Activated CD8-positive, alpha-beta T cell treated with anti-CD3 and anti-CD28 coated beads for 36 hours (primary cell): ENCODE measurements around the gene PCDH9. TPM values are rescaled to one million over a fixed set of nuclear protein-coding genes. Genes with fewer than 3 reads are reported as not detected.

ENCODE experiments used
- ATAC-seq: fragments of 200-7000 bp; cut with Tn5 transposase; one replicate; pipeline ENCODE4 v1.10.0; 2021; ENCODE audit warnings: mild to moderate bottlenecking, moderate library complexity
- CTCF ChIA-PET: fragments of 350-600 bp; sonication (Branson Sonifier 250); formaldehyde crosslinking; loops from one replicate; lab custom pipeline; 2021; ENCODE audit warnings: antibody characterized with exemption; lab: Charles Lee
- POLR2A ChIA-PET: fragments of 350-600 bp; sonication (Branson Sonifier 250); formaldehyde crosslinking; loops from one replicate; lab custom pipeline; 2021; ENCODE audit warnings: antibody characterized with exemption; lab: Charles Lee
- DNase-seq: peaks from one replicate; pipeline ENCODE4 v3.0.0-alpha.2; 2020
- H3K27ac Mint-ChIP-seq: one replicate; pipeline ENCODE4 v1.8.0; 2021; ENCODE audit warnings: mild to moderate bottlenecking, mixed read lengths
- H3K27me3 Mint-ChIP-seq: one replicate; pipeline ENCODE4 v1.8.0; 2021; ENCODE audit warnings: mixed read lengths
- H3K36me3 Mint-ChIP-seq: one replicate; pipeline ENCODE4 v1.8.0; 2021; ENCODE audit warnings: low read depth, mixed read lengths
- H3K4me1 Mint-ChIP-seq: one replicate; pipeline ENCODE4 v1.8.0; 2021; ENCODE audit warnings: low read depth, mixed read lengths
- H3K4me3 Mint-ChIP-seq: one replicate; pipeline ENCODE4 v1.8.0; 2021; ENCODE audit warnings: mild to moderate bottlenecking, moderate library complexity, mixed read lengths
- H3K9me3 Mint-ChIP-seq: one replicate; pipeline ENCODE4 v1.8.0; 2021; ENCODE audit warnings: mixed read lengths
- intact Hi-C: fragments of 100-400 bp; cut with micrococcal nuclease; formaldehyde crosslinking; loops from one replicate; pipeline ENCODE4 v1.10.0; 2022
- total RNA-seq, 2 experiments: library from RNA; stranded (reverse); gene quantifications; one replicate each; pipeline ENCODE4 v1.2.3, GENCODE V29; 2021
- TF ChIP-seq, protein P1 (sequence below): fragments of 200-600 bp; IDR thresholded peaks from one replicate; pipeline ENCODE4 v1.8.0; 2022; ENCODE audit warnings: antibody characterized with exemption, mild to moderate bottlenecking

Gene PCDH9
- total RNA-seq, 2 experiments from 2014 or later = 0.04 to 0.14 TPM

DNA sequence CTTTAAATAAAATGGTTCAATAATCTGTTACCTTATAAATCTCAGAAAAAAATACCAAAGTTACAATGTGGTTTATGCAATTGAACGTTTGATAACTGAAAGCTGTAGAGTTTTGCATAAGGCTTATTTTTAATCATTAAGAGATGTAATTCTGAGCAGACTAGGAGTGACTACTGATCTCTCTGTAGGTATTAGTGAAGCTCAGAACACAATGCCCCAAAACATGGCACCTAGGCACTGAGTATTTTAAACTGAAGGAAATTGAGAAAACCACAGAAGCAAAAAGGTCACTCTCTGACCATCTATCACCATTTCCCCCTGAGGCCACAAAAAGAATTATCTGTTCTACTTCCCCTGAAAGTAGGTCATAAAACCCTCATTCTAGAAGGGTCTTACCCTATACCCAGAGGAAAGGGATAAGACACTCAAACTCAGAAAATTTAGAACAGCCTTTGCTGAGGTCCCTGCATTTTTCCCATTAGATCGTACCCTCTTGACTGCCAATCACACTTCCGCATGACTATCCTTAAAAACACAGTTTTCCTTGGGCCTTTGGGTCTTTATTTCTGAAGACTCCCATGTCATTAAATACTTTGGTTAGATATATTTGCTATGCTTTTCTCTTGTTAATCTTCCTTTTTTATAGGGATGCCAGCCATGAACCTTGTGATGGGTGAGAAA lies 158.1 kb downstream of the PCDH9 start:
- intact Hi-C loops = no loop called here
- Mint-ChIP-seq H3K9me3 (no peaks in the 10 kb centered on the region), H3K36me3 (no peaks in the 10 kb centered on the region), H3K27ac (no peak overlapping the region), H3K27me3 (no peaks in the 10 kb centered on the region), H3K4me1 (no peaks in the 10 kb centered on the region), H3K4me3 (no peak overlapping the region)
- ATAC-seq (no peak), DNase-seq (no peak)
- CTCF ChIA-PET = no interaction called here
- TF ChIP-seq, protein P1, sequence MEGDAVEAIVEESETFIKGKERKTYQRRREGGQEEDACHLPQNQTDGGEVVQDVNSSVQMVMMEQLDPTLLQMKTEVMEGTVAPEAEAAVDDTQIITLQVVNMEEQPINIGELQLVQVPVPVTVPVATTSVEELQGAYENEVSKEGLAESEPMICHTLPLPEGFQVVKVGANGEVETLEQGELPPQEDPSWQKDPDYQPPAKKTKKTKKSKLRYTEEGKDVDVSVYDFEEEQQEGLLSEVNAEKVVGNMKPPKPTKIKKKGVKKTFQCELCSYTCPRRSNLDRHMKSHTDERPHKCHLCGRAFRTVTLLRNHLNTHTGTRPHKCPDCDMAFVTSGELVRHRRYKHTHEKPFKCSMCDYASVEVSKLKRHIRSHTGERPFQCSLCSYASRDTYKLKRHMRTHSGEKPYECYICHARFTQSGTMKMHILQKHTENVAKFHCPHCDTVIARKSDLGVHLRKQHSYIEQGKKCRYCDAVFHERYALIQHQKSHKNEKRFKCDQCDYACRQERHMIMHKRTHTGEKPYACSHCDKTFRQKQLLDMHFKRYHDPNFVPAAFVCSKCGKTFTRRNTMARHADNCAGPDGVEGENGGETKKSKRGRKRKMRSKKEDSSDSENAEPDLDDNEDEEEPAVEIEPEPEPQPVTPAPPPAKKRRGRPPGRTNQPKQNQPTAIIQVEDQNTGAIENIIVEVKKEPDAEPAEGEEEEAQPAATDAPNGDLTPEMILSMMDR = no peak
- POLR2A ChIA-PET = no interaction called here

DNA sequence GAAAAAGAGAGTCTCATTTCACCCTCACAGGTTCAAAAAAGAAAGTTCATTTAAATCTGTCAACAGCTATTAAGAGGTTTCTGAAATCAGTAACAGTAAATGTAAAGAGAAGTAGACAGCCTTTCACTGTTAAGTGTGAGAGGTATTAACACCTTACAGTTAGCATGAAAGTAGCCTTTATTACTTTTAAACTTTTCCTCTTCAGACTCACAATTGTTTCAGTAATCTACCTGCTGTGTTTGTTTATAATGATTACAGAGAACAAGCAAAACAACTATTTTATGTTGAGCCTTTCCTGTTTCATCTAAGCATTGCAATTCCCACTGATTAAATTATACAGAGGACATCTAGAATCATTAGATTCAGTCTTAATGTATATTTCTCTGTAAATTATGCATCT lies 159.8 kb downstream of the PCDH9 start:
- H3K27ac Mint-ChIP-seq = no peak overlapping the region
- H3K36me3 Mint-ChIP-seq = no peaks in the 10 kb centered on the region
- TF ChIP-seq, protein P1 = no peak
- POLR2A ChIA-PET = no interaction called here
- no peaks in the 10 kb centered on the region for H3K4me1 Mint-ChIP-seq
- DNase-seq (no peak), ATAC-seq (no peak)
- CTCF ChIA-PET = no interaction called here
- no peaks in the 10 kb centered on the region for H3K9me3 Mint-ChIP-seq
- intact Hi-C loops = no loop called here
- H3K4me3 Mint-ChIP-seq = no peak overlapping the region
- no peaks in the 10 kb centered on the region for H3K27me3 Mint-ChIP-seq

DNA sequence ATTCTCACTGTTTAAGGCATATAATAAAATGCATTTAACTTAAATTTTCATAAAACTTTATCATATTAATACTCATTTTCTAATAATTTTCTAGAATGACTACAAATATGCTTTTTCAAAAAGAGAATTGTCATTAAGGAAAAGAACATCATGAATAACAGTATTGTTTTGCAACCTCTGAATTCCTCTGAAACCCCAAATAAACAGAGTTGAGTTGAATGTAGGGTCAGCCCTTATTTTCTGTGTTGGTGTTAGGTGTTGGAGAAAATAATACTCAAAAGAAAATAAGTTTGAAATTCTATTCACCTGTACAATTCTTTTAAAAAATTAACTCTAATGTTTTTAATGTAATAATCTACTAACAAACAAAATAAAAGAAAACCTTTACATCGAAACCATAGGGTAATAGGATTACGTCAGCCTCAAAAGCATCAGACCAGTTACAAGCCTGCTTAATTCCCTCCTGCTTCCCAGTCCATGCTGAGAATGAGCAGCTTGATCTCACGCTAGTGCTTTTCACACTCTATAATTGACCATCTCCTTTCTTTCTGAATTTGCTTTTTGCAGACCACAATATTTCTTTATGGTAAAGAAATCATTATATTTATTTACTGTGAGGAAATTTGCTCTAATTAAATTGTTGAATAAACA lies 160.9 kb downstream of the PCDH9 start:
- POLR2A ChIA-PET = no interaction called here
- TF ChIP-seq, protein P1 = no peak
- CTCF ChIA-PET = no interaction called here
- ATAC-seq = no peak
- no peak for DNase-seq
- no peaks in the 10 kb centered on the region for H3K4me1 Mint-ChIP-seq
- H3K27me3 Mint-ChIP-seq = no peaks in the 10 kb centered on the region
- no peak overlapping the region for H3K27ac Mint-ChIP-seq
- no peaks in the 10 kb centered on the region for H3K36me3 Mint-ChIP-seq
- no peak overlapping the region for H3K4me3 Mint-ChIP-seq
- intact Hi-C loops = no loop called here
- no peaks in the 10 kb centered on the region for H3K9me3 Mint-ChIP-seq

DNA sequence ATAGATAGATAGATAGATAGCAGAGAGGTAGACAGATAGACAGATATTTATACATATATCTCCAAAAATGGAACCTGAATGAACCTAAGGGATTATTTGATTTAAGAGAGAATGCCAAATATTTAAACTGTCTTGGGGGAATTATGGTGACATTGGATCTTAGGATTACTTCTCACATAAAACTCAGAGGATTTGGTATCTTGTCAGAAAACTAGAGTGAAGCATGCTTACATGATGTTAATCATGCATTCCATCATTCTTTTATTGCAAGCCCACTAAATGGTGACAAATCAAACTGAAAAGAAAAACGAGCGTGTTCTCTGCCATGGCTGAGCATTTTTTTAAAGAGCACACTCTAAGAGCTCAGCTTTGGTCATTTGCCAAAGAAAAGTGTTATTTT lies 165.2 kb downstream of the PCDH9 start:
- TF ChIP-seq, protein P1 = no peak
- intact Hi-C loops = no loop called here
- Mint-ChIP-seq H3K27ac (no peak overlapping the region), H3K9me3 (no peaks in the 10 kb centered on the region), H3K4me3 (no peak overlapping the region), H3K36me3 (no peaks in the 10 kb centered on the region), H3K27me3 (no peaks in the 10 kb centered on the region), H3K4me1 (no peaks in the 10 kb centered on the region)
- no peak for DNase-seq
- POLR2A ChIA-PET = no interaction called here
- ATAC-seq = no peak
- CTCF ChIA-PET = no interaction called here

DNA sequence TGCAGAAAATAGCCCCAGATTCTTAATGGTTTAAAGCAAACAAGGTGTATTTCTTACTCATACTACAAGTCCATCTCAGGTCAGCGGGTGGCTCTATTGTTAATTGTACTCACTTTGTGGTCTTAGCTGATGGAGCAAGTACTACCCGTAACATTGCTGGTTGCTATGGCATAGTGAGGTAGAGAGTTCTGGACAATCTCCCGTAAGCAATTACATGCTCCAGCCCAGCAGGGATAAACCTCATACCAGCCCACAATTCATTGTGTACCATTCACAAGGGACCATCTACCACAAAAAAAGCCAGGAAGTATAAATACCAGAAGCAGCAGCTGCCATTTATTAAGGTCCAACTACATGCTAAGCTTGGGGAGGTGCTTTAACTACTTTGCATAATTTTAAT lies 167.1 kb downstream of the PCDH9 start:
- intact Hi-C loops = no loop called here
- CTCF ChIA-PET = no interaction called here
- H3K9me3 Mint-ChIP-seq = no peaks in the 10 kb centered on the region

More for the DNA sequence above, 167.1 kb downstream of the PCDH9 start:
- no peak overlapping the region for H3K27ac Mint-ChIP-seq
- DNase-seq (no peak), ATAC-seq (no peak)
- no peaks in the 10 kb centered on the region for H3K36me3 Mint-ChIP-seq
- H3K27me3 Mint-ChIP-seq = no peaks in the 10 kb centered on the region
- H3K4me3 Mint-ChIP-seq = no peak overlapping the region
- TF ChIP-seq, protein P1 = no peak
- POLR2A ChIA-PET = no interaction called here
- no peaks in the 10 kb centered on the region for H3K4me1 Mint-ChIP-seq
